Measurements from ENCODE around the gene EMP3.

- TF ChIP-seq POLR2A (IDR thresholded peaks at IDR 0.05) (no peak), CTCF (IDR thresholded peaks at IDR 0.05) (no peak)
Measured at GRCh38 chr19:48378194-48378570, 52.8 kb downstream of the EMP3 start.
